Measurements from ENCODE around the gene HJURP.

HJURP gene

GRCh38 chr2:233791151-233791882 lies 63.0 kb downstream of the HJURP start:
- Histone ChIP-seq H3K27me3 (ENCODE audit: control insufficient read depth, insufficient read depth, low read length) (peaks cover 2% of the 10 kb centered on the region), H3K9ac (ENCODE audit: low read length) (no peak overlapping the region), H3K27ac (ENCODE audit: low read depth, low read length) (no peak overlapping the region), H3K4me1 (ENCODE audit: control insufficient read depth, insufficient read depth, low read length) (no peaks in the 10 kb centered on the region), H3K4me3 (ENCODE audit: low read length) (no peak overlapping the region), H3K36me3 (ENCODE audit: control insufficient read depth, insufficient read depth, low read length) (no peaks in the 10 kb centered on the region)

- H3K36me3 ChIP-seq (ENCODE audit: control insufficient read depth, insufficient read depth, low read length), result no peaks in the 10 kb centered on the region
- no peak overlapping the region for H3K27ac ChIP-seq (ENCODE audit: low read depth, low read length)
- H3K27me3 ChIP-seq (ENCODE audit: control insufficient read depth, insufficient read depth, low read length), result peaks cover 2% of the 10 kb centered on the region
- no peak overlapping the region for H3K9ac ChIP-seq (ENCODE audit: low read length)
- no peaks in the 10 kb centered on the region for H3K4me1 ChIP-seq (ENCODE audit: control insufficient read depth, insufficient read depth, low read length)
- no peak overlapping the region for H3K4me3 ChIP-seq (ENCODE audit: low read length)
Measured at GRCh38 chr2:233789554-233789953, 64.8 kb downstream of the HJURP start.

Measured in rectal smooth muscle tissue (tissue), 1 donor.